CD4-positive, alpha-beta T cell treated with Interleukin-6 at 100 ng/mL for 8 hours (primary cell): Measurements from ENCODE around the gene PKN2.
"Not testable (repeated sequence)": the region's sequence is repeated elsewhere in the genome, so short reads cannot be mapped to it uniquely, and the experiment has no call there.

Experiments
- DNase-seq: peaks from one replicate; pipeline ENCODE4 v3.0.0-alpha.2; 2020; ENCODE audit warnings: mixed read lengths, low spot score

The PKN2 gene

GRCh38 chr1:88880717-88881116, 196.6 kb downstream of the PKN2 start:
- not testable (repeated sequence) for DNase-seq

- no peak for DNase-seq
These were observed 199.1 kb downstream of the PKN2 start for GRCh38 chr1:88883156-88883555.
